Adipocyte (in vitro differentiated cells): ENCODE results near the gene TUNAR.

Source experiments
- DNase-seq: peaks from one replicate; pipeline ENCODE4 v3.0.0-alpha.2; 2015; ENCODE audit warnings: low read depth
- H3K27me3 ChIP-seq: replicated peaks from 2 replicates; pipeline ENCODE4 v1.7.0; 2013; ENCODE audit warnings: mild to moderate bottlenecking, low read length, moderate library complexity; ENCODE audit not compliant: control insufficient read depth, insufficient read depth
- H3K36me3 ChIP-seq: 2 replicates; pipeline ENCODE4 v1.7.0; 2013; ENCODE audit warnings: low read length, mild to moderate bottlenecking, moderate library complexity; ENCODE audit not compliant: control insufficient read depth, insufficient read depth, severe bottlenecking
- H3K4me1 ChIP-seq: 2 replicates; pipeline ENCODE4 v1.7.0; 2013; ENCODE audit warnings: mild to moderate bottlenecking, low read length, moderate library complexity; ENCODE audit not compliant: control insufficient read depth, insufficient read depth
- H3K4me3 ChIP-seq: 2 replicates; pipeline ENCODE4 v1.7.0; 2013; ENCODE audit warnings: mild to moderate bottlenecking, low read length, moderate library complexity
- H3K9ac ChIP-seq: 2 replicates; pipeline ENCODE4 v1.7.0; 2013; ENCODE audit warnings: mild to moderate bottlenecking, low read length, moderate library complexity
- H3K9me3 ChIP-seq: 2 replicates; pipeline ENCODE4 v1.7.0; 2013; ENCODE audit warnings: mild to moderate bottlenecking, low read length, moderate library complexity; ENCODE audit not compliant: control insufficient read depth

TUNAR gene

DNA sequence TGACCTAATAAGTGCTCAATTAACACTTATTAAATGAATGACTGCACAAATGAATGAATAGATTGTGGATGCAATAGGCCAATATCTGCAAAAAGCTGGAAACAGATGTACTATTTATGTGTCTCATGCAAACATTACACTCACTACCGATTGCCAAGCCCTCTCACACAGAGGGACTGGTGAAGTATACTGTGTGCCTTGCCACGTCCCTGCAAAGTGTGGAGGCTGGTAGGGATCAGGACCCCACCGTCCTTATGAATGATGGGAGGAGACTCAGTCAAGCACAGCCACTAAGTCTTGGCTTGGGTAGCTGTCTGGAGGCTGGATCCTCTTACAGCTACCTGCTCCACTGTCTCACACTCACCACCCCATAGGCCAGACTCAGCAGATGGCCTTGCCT is 3.9 kb upstream of the TUNAR start:
- Histone ChIP-seq H3K4me1 (no peaks in the 10 kb centered on the region), H3K4me3 (no peak overlapping the region), H3K36me3 (no peaks in the 10 kb centered on the region), H3K9me3 (no peaks in the 10 kb centered on the region), H3K9ac (no peak overlapping the region), H3K27me3 (peaks cover 49% of the 10 kb centered on the region)
- DNase-seq: no peak

DNA sequence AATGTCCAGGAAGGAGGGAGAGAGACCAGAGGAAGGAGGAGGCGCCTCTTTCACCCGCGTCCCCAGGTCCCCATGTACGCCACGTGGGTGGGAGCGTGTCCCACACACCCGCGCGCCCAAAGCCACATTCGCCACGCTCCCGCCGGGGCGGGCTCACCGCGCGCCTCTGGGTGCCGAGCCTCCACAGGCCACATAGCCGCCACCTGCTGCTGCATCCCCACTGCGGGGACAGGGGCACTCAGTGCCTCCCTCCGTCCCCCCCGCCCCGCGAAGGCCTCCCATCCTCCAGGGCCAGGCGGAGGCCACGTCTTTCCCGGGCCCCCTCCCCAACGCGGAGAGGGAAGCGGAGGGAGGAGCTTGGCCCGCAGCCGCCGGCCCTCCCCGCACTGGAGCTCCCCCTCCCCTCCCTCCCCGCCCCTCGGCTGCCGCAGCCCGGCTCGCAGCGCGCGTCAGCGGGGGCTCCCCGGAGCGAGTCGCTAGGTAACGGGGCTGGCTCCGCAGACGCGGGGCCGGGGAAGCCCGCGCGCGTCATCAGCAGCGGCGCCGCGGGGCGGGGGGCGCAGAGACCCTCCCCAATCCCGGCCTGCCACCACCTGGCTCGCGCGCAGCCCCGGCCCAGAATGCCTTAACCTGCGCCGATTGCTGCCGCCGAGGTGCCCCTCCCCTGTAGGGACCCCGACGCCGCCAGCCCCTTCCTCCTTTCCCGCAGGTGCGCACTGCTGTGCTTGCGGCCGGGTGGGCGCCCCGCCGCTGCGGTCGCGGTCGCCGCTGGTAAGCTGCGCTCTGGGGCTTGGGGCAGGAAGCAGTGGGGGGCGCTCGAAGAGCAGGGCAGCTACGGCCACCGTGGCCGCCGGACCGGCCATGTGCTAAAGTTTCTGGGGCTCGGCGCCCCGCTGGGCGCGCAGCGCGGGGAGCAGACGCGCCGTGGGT is 536 bp upstream of the TUNAR start:
- DNase-seq: no peak

DNA sequence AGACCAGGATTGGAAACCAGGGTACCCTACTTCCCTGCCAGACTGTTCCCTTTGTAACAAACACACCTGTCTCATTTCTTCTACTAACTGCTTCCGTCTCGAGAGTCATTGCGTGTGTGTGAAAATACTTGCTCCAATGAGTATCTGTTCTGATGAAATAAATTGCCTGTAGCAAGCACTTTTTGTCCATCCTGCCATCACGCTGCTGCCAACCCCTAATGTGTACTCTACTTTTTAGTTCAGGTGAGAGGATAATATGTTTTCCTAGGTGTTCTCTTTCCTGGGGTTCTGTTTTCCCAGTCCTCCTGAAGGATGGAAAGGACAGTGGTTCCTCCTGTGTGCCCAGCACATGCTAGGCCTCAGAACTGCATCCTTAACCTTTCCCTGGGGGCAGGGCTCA is 1.0 kb downstream of the TUNAR start:
- Histone ChIP-seq H3K9ac (no peak overlapping the region), H3K9me3 (no peaks in the 10 kb centered on the region), H3K27me3 (peaks cover 82% of the 10 kb centered on the region), H3K36me3 (no peaks in the 10 kb centered on the region), H3K4me3 (no peak overlapping the region), H3K4me1 (no peaks in the 10 kb centered on the region)
- DNase-seq: no peak

More for the DNA sequence above, 536 bp upstream of the TUNAR start:
- Histone ChIP-seq H3K4me1 (no peaks in the 10 kb centered on the region), H3K4me3 (no peak overlapping the region), H3K9me3 (no peaks in the 10 kb centered on the region), H3K27me3 (peaks cover 72% of the 10 kb centered on the region), H3K36me3 (no peaks in the 10 kb centered on the region), H3K9ac (no peak overlapping the region)

DNA sequence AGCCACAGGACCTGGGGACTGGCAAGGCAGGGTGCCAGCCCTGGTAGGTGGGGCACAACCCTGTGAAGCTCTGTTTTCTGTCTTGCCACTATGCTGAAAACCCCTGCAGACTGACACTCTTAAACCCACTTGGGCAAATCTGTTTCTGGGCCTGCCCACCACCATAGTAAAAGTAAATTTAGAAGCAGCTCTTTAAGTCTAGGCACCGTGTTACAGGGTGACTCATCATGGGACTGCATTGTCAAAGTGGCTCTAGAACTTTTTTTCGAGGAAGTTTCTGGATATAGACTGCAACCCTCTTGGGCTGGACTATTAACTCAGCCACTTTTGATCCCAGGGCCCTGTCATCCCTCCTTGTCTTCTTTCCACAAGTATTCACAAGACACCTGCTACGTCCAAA is 7.7 kb downstream of the TUNAR start:
- DNase-seq: no peak
- H3K4me3 ChIP-seq: no peak overlapping the region
- no peak overlapping the region for H3K9ac ChIP-seq
- H3K36me3 ChIP-seq: no peaks in the 10 kb centered on the region
- peaks cover 5% of the 10 kb centered on the region for H3K4me1 ChIP-seq
- H3K27me3 ChIP-seq: peaks cover 53% of the 10 kb centered on the region
- no peaks in the 10 kb centered on the region for H3K9me3 ChIP-seq

DNA sequence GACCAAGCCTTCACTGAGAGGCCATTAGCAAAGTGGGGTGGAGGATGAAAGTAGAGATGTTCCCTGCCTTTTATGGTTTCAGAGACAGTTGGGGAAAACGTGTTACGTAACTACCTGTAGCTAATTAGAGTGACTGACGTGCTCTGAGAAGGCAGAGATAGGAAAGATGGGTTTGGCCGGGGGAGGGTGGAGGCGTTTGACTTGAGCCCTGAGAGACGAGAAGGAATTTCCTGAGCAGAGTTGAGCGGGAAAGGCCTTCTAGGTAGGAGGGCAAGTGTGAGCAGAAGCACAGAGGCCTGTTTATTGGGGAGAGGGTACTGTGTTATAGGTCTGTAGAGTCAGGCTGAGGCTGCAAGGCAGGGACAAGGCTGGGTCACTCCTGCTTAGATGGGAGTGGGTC is 8.6 kb downstream of the TUNAR start:
- no peak for DNase-seq
- Histone ChIP-seq H3K36me3 (no peaks in the 10 kb centered on the region), H3K9me3 (no peaks in the 10 kb centered on the region), H3K27me3 (peaks cover 44% of the 10 kb centered on the region), H3K9ac (no peak overlapping the region), H3K4me1 (peaks cover 5% of the 10 kb centered on the region), H3K4me3 (no peak overlapping the region)

DNA sequence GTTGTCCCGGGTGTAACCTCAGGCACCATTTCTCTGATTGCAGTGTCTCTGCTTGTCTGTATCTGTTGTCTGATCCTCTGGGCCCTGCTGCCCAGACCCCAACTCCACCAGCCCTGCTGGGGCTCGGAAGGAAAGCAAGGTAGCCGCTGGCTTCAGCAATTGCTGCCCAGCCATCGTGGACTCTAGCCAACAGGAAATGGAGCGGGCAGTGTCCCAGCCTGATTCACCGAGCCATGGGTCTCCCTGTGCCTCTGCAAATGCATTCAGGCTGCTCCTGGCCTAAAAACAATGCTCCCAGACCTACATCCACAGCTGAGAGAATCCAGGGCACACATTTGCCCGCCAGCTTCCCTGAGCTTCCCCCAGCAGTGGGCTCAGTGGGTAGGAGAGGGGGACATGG is 9.2 kb downstream of the TUNAR start:
- no peak for DNase-seq
- Histone ChIP-seq H3K9ac (no peak overlapping the region), H3K36me3 (no peaks in the 10 kb centered on the region), H3K9me3 (no peaks in the 10 kb centered on the region), H3K27me3 (peaks cover 38% of the 10 kb centered on the region), H3K4me1 (peaks cover 5% of the 10 kb centered on the region), H3K4me3 (no peak overlapping the region)

DNA sequence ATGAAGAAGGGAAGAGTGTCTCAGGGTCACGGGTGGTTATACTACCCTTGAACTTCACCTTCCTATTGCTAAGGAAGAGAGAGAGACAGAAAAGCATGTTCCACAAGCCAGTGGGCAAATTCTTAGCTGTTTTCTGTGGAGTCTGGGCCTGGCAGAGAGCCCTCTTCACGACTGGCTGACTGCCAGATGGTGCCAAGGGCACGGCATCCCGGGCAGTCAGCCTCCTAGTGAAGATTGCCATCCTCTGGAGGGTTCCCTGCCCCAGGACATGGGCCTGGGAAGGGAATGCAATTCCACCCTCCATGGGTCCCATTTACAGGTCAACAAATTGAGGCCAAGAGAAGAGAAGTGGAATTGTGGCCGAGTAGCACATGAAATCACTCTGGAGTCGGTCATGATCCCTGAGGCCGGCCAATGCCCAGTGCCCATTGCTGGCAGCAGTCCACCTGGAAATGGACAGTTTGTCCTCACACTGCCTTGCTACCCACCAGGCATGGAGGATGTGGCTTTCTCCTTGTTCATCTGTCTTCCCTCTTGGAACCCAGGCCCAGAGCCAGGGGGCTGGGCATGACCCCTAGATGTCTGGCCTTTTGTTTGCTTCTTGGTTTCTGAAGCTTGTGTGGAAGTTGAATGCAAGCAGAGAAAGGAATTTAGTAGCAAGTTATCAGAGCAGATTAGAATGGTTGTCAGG is 9.9 kb downstream of the TUNAR start:
- no peaks in the 10 kb centered on the region for H3K36me3 ChIP-seq

DNA sequence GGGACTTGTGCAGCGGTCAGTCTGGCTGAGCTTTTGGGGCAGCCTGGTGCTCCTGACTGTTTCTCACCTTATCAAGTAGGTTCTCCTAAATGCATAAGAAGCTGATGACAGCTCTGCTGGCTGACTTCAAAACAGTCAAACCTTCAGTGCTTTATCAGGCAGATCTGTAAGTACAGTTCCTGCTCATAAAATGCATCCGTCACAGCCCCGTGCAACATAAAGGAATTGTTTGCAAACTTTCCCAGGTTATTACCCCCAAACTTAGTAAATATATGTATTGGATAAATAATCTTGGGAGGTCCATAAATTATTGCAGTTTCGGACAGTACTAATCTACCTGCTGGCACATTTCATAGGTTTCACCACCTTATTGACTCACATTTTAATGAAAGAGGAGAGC is 10.7 kb downstream of the TUNAR start:
- H3K36me3 ChIP-seq: no peaks in the 10 kb centered on the region
- peaks cover 10% of the 10 kb centered on the region for H3K4me1 ChIP-seq
- peaks cover 25% of the 10 kb centered on the region for H3K27me3 ChIP-seq
- H3K4me3 ChIP-seq: no peak overlapping the region
- no peak overlapping the region for H3K9ac ChIP-seq
- DNase-seq: no peak
- no peaks in the 10 kb centered on the region for H3K9me3 ChIP-seq

More for the DNA sequence above, 9.9 kb downstream of the TUNAR start:
- H3K9ac ChIP-seq: no peak overlapping the region
- peaks cover 5% of the 10 kb centered on the region for H3K4me1 ChIP-seq
- DNase-seq: no peak
- H3K9me3 ChIP-seq: no peaks in the 10 kb centered on the region
- no peak overlapping the region for H3K4me3 ChIP-seq
- peaks cover 33% of the 10 kb centered on the region for H3K27me3 ChIP-seq

DNA sequence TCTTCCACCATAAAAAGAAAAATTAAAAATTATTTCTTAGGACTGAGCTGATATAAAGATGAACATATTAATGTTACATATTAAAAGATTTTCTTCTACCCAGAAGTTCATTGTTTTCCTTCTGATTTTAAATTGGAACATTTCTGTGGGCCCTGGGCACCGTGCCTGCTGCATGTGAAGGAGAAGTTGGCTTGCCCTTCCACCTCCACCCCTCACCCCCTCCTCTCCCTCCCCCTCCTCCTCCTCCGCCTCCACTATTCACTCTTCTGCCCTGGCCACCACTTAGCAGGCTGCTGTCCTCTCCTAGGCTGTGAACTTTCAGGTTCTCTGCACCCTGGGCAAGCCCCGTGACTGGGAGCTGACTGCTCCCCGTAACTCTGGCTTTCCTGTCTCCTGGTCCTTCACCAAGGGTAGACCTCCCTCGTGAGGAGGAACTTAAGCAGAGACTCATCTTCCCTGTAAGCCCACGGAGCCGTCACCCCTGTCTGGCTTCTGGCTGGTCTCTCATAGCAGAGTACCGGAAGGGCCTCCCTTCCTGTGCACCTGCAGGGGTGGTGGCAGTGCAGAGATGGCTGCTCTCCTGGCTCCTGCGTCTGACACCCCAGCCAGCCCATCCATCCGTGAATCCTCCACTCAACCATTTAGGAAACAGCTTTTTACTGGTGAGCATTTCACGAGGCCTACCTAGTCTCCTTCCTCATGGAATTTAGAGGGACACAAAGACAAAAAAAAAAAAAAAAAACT is 12.8 kb downstream of the TUNAR start:
- Histone ChIP-seq H3K9me3 (no peaks in the 10 kb centered on the region), H3K9ac (no peak overlapping the region), H3K4me3 (no peak overlapping the region), H3K36me3 (no peaks in the 10 kb centered on the region), H3K4me1 (peaks cover 10% of the 10 kb centered on the region), H3K27me3 (peaks cover 13% of the 10 kb centered on the region)
- no peak for DNase-seq

DNA sequence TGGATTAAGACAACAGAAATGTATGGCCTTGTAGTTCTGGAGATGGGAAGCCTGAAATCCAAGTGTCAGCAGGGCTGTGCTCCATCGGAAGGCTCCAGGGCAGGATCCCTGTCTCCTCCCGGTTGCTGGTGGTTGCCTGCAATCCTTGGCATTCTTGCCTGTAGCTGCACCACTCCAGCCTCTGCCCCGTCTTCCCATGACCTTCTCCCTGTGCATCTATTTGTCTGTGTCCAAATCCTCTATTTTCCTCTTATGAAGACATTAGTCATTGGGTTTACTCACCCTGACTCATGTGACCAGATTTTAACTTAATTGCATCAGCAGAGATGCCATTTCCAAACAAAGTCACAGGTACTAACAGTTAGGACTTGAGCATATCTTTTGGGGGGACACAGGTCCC is 15.1 kb downstream of the TUNAR start:
- Histone ChIP-seq H3K4me1 (peaks cover 4% of the 10 kb centered on the region), H3K4me3 (no peak overlapping the region), H3K27me3 (peaks cover 35% of the 10 kb centered on the region), H3K9ac (no peak overlapping the region), H3K36me3 (no peaks in the 10 kb centered on the region), H3K9me3 (no peaks in the 10 kb centered on the region)
- DNase-seq: peak; percentile 23

DNA sequence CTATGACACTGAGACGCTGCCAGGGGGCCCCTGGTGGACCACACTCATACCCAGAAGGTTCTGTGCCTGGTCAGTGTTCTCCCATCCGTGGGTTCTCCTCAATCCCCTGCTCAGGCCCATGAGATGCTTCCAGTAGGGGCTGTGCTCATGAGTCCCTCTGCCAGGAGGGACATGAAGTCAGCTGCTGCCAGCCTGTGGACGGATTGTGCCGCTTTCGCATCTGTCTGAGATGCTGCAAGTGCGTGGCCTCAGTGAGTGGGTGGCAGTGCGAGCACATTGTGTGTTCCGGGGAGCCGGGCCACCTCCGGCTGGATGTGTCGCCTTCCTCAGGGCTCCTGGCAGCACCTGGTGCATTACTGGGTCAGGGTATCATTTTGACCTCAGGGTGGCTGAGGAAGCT is 15.5 kb downstream of the TUNAR start:
- no peak for DNase-seq
- Histone ChIP-seq H3K4me1 (peaks cover 4% of the 10 kb centered on the region), H3K9me3 (no peaks in the 10 kb centered on the region), H3K36me3 (no peaks in the 10 kb centered on the region), H3K9ac (no peak overlapping the region), H3K4me3 (no peak overlapping the region), H3K27me3 (peaks cover 37% of the 10 kb centered on the region)
